ENCODE measurements around the gene CKAP4.
"Not testable (repeated sequence)": the region's sequence is repeated elsewhere in the genome, so short reads cannot be mapped to it uniquely, and the experiment has no call there.

CKAP4 gene, protein sequence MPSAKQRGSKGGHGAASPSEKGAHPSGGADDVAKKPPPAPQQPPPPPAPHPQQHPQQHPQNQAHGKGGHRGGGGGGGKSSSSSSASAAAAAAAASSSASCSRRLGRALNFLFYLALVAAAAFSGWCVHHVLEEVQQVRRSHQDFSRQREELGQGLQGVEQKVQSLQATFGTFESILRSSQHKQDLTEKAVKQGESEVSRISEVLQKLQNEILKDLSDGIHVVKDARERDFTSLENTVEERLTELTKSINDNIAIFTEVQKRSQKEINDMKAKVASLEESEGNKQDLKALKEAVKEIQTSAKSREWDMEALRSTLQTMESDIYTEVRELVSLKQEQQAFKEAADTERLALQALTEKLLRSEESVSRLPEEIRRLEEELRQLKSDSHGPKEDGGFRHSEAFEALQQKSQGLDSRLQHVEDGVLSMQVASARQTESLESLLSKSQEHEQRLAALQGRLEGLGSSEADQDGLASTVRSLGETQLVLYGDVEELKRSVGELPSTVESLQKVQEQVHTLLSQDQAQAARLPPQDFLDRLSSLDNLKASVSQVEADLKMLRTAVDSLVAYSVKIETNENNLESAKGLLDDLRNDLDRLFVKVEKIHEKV

DNA sequence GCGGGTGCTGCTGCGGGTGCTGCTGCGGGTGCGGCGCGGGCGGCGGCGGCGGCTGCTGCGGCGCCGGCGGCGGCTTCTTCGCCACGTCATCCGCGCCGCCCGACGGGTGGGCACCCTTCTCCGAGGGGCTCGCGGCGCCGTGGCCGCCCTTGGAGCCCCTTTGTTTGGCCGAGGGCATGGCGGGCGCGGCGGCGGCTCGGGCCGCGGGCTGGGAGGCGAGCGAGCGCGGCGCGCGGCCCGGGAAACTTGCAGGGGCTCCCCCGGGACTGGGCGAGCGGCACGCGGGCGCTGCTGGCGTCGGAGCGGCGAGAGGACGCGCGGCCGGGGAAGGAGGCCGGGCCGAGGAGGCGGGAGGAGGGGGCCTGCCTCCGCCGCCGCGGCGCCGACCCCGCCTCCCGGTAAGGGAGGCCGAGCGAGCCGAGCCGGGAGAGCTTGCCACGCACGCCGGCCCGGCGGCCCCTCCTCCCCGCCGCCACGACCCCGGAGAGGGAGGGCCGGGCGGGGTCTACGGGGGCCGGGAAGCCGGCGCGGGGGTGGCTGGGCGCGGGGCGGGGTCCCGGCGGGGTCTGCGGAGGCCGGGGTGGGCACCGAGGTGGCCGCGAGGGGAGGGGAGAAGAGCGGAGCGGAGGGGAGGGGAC lies at the start of gene CKAP4:
TSS of gene CKAP4 (minus strand) at position 347 of the 638 bp plus-strand sequence. CDS start at position 178, 169 bp downstream.
- DNase-seq: peak in 35 of 51 donors; percentile 25 to 77 (median 52)

DNA sequence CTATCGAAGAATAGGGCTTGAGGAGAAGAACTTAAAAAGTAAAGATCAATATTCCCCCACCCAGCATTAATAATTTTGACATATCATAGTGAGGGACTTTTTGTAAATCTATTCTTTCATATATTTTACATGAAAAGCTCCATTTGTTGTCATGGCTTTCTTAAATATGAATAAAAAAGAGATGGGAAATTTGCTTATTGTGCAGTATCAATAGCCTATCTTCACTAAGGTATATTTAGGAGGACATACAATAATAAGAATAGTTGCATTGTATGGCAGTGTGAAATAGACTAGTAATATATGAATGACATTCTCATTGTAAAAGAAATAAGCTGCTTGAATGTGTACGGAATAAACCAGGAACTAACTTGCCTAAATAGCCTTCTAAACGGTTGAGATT lies 49.3 kb upstream of the CKAP4 start:
- no peak for DNase-seq

DNA sequence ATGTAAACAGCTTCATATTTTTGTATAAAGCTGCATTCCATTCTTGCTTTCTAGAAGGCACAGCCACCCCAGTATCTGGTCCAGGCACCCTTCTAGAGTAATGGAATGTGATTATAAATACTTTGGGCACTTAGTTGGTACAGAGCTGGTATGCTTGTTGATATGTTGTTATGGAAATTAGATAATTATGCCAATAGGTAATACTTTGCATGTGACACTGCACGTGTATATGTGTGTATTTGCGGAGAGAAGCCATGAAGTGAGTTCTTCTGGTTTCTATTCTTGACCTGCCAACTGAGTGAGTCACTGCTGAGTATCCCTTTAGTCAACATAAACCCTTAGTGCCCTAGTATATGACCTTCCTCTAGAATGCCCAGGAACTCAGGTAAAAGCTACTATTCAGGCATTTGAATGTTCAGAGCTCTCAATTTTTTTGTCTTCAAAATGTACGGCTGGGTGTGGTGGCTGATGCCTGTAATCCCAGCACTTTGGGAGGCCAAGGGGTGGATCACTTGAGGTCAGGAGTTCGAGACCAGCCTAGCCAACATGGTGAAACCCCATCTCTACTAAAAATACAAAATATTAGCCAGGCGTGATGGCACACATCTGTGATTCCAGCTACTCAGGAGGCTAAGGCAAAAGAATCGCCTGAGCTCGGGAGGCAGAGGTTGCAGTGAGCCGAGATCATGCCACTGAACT lies 48.5 kb upstream of the CKAP4 start:
- DNase-seq: no peak

DNA sequence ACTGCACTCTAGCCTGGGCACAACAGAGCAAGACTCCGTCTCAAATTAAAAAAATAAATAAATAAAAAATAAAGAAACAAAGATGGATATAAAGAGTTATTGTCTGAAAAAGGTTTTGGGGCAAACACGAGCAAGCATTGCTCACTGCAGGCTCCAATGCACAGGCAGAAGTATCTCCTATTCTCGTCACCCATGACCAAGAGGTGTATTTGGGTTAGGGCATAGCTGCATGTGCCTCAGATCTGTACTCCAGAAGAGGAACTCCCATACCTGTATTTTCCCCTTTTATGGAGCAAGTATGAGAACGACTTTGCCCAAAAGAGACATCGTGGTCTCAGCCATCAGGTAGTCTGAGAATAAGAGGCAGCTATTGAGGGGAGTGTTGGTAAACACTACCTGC lies 44.5 kb upstream of the CKAP4 start:
- no peak for DNase-seq

DNA sequence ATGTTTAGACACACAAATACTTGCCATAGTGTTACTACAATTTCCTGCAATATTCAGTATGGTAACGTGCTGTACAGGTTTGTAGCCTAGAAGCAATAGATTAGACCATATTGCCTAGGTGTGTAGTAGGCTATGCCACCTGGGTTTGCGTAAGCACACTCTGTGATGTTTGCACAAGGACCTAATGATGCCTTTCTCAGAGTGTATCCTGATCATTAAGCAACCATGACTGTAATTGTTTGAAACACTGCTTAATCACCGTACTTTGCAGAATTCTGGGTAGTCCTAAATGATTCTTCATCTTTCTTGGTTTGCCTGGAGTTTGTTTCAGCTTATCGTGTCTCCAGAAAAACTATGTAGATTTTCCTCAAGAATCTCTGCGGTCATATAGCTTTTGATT lies 43.5 kb upstream of the CKAP4 start:
- DNase-seq: no peak

DNA sequence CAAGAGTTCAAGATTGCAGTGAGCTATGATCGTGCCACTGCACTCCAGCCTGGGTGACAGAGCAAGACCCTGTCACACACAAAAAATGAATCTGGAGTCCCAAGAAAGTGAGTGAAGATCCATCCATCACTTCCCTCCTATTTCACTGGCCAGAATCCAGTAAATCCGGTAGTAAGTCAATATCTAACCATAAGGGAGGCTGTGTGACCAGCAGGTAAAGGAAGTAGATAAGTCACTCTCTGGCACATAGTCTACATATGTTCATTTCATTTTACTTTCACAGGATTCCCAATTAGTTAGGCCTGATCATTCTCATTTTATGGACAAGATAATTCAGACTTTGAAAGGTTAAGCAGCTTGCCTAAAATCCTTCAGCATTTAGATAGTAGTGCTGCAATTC lies 42.8 kb upstream of the CKAP4 start:
- no peak for DNase-seq

DNA sequence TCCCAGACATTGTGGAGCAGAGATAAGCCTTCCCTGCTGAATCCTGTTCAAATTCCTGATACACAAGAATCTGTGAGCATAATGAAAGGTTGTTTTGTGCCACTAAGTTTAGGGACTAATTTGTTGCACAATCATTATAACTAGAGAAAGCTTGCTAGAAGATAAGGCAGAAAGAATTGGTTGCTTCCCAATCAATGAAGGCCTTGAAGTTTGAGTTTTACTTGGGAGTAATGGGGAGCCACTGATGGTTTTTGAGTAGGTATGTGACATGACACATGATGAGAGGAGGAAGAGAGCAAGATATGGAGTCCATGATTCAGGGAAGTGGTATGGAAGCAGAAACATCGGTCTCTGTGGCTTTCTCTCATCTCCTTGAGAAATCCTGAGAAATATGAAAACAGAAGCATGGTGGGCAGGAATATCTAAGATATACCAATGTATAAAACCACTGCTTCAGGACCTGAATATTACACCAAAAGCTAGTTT lies 41.4 kb upstream of the CKAP4 start:
- DNase-seq: no peak

DNA sequence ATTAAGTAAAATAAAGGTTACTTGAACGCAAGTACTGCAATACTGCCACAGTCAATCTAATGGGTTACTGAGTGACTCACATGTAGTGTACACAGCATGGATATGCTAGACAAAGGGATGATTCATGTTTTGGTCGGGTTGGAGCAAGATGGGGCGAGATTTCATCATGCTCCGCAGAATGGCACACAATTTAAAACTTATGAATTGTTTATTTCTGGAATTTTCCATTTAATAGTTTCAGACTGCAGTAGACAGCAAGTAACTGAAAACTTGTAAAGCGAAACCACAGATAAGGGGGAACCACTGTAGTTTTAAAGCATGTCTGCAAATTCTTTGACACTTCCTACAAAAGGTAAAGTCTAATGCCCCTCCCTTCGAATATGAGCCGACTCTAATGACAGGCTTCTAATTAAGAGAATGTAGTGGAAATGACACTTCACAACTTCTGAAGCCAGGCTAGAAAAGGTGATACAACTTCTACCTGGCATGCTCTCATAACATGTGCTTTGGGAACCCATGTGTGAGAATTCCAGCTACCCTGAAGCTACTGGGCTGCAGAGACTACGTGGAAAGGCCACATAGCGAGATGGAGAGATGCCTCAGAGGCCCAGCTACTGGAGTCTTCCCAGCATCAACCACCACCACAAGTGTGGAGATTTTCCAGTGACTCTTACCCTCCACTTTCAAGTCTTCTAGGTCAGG lies 40.8 kb upstream of the CKAP4 start:
- DNase-seq: peak in 1 of 51 donors; percentile 6

DNA sequence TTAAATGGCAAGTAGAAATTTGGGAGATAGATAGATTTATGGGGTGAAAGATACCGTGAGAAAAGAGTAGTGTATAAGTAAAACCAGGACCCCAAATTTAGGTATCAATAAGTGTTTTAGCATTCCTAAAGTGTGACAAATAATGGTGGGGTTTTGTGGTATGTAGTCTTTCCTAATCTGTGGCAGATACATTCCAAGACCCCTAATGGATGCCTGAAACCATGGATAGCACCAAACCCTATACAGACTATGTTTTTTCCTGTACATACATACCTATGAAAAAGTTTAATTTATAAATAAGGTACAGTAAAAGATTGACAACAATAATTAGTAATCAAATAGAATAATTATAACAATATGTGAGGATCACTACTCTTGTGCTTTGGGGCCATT lies 40.3 kb upstream of the CKAP4 start:
- DNase-seq: no peak

DNA sequence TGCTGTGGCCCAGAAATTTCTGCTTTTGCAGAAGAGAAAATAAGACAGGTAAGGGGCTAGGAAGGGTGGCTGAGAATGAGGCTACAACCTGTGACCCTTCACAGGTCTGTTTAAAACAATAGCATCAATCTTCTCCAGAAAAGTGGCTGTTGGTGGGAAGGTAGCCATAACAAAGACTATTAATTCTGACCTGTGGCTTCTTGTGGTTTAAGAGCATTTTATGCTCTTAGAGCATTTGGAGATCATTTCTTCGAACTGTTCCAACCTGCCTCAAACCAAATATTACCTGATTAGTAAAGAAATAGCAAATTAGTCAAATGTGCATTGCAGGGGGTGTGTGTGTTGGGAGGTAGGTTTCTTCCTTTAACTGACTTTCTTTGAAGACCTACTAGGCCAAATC lies 39.5 kb upstream of the CKAP4 start:
- no peak for DNase-seq

DNA sequence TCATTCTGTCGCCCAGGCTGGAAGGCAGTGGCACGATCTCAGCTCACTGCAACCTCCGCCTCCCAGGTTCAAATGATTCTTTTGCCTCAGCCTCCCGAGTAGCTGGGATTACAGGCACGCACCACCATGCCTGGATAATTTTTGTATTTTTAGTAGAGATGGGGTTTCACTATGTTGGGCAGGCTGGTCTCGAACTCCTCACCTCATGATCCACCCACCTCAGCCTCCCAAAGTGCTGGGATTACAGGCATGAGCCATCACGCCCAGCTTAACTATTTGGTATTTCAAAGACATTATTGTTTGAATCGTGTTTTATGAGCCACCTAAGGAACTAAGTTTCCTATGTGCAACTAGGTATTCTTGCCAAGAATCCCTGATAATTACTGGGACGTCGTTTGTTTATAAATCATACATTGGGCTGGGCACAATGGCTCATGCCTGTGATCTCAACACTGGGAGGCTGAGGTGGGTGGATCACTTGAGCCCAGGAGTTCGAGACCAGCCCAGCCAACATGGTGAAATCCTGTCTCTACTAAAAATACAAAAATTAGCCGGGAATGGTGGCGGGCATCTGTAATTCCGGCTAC lies 38.8 kb upstream of the CKAP4 start:
- DNase-seq: not testable (repeated sequence)

DNA sequence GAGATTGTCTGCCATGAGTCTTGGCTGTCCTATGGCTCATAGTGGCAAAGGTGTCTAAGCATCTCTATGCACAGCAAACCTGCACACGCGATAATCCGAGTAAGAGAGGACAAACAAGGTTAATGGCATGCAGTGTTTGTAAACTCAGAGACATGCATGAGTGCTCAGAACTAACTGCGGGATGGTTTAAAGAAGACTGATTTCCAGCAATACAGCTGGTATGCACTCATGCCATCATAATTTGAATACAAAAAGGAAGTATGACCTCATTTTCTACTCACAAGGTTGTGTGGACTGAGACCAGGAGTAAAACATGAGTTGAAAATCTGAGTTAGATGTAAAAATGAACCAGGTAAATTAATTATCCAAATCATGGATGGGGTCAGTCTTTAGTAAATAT lies 38.2 kb upstream of the CKAP4 start:
- no peak for DNase-seq

DNA sequence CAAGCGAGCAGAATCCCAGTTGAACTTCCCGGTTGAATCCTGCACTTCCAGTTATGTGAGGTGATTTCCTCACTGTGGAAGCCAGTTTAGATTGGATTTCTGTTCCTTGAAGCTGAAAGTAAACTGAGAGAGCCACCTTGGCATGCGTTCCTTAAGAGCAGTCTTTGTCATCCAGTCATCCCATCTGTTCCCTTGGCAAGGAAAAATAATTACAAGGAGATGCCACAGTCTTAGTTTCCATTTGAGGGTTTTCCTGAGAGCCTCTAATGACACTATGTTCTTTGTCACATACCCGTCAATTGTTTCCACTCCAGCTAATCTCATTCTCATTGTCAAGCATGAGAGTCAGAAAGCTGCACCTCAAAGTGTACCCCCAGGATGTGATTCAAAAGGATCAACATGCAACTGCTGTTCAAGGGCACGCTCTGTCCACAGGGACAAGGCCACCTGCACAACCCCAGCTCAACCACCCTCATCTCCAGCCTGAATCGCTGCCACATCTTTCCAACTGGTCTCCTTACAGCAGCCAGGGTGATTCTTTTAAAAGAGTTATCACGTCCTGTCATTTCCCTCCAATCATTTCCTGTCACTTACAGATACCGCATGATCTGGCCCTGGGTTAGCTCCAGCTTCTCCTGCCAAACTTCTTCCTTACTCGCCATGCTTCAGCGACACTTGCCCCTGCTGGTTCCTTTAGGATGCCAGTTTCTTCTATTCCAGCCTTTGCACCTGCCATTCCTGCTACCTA lies 36.7 kb upstream of the CKAP4 start:
- no peak for DNase-seq

DNA sequence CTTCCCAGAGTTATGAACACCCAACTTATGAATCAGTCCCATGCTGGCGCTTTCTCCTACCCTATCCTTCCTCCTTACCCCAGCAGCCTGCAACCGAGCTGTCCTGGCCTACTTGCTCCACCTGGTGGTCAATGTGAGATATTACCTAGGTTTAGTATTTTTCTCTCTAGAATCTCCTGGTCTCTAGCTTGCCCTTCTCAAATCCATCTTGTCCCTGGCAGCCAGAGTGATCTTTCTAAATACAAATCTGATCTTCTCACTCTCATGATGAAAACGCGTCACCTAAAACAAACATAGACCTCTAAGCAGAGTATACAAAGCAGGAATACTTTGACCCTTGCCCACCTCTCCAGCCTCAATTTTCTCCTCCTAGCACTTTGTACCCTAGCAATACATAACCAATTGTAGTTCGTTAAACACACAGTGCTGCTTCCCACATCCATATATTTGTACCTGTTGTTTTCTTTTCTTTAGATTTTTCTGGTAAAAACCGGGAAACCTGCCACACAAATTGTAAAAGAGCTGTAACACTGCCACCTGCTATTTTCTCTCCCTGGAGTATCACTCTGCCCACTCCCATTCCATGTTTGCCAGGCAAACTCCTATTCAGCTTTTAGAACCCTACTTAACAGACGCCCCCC lies 34.8 kb upstream of the CKAP4 start:
- peak in 1 of 51 donors; percentile 18 for DNase-seq

DNA sequence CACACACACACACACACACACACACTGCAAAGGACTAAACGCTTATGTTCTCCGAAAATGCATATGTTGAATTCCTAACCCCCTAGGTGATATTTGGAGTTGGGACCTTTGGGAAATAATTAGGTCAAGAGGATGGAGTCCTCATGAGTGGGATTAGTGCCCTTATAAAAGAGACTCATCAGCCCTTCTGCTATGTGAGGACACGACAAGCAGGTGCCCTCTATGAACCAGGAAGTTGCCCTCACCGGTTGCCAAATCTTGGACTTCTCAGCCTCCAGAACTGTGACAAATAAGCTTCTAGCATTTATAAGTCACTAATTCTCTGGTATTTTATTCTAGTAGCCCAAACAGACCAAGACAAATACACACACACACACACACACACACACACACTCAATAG lies 34.0 kb upstream of the CKAP4 start:
- no peak for DNase-seq

DNA sequence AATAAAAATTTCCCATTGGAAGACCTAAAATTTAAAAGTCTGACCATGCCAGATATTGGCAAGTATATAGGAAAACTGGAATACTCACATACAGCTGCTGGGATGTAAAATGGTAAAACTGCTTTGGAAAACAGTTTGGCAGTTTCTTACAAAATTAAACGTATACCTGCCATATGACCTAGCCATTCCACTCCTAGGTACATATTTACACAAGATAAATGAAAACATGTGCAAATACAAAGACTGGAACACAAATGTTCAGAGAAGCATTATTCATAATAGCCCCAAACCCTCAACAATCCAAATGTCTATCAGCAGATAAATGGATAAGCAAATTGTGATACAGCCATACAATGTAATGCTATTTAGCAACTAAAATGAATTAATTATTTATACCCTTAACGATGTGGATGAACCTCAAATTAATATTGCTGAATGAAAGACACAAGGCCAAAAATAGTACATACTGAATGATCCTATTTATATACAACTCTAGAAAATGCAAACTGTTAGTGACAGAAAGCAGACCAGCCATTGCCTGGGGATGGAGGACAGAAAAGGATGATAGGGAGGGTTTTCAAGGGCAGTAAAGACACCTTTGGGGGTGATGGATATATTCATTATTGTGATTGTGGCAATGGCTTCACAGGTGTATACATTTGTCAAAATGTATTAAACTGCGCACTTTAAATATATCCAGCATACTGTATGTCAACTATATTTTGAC lies 33.4 kb upstream of the CKAP4 start:
- DNase-seq: no peak

DNA sequence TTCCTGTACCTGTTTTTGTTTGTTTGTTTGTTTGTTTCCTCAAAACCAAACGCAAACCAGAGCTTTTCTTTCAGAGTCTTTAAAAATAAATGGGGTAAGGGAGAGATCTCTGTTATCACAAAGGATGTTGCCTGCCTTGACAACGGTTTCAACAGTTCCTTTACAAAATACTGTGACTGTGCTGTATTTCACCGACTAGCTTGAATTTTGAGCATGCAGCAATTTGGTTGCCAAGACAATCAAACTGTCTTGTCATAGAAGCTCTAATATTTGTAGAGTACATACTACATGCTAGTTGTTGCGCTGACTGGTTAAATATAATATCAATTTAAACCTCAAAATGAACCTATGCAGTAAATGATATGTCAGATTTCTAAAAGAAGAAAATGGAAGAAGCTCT lies 32.3 kb upstream of the CKAP4 start:
- DNase-seq: peak in 1 of 51 donors; percentile 5

DNA sequence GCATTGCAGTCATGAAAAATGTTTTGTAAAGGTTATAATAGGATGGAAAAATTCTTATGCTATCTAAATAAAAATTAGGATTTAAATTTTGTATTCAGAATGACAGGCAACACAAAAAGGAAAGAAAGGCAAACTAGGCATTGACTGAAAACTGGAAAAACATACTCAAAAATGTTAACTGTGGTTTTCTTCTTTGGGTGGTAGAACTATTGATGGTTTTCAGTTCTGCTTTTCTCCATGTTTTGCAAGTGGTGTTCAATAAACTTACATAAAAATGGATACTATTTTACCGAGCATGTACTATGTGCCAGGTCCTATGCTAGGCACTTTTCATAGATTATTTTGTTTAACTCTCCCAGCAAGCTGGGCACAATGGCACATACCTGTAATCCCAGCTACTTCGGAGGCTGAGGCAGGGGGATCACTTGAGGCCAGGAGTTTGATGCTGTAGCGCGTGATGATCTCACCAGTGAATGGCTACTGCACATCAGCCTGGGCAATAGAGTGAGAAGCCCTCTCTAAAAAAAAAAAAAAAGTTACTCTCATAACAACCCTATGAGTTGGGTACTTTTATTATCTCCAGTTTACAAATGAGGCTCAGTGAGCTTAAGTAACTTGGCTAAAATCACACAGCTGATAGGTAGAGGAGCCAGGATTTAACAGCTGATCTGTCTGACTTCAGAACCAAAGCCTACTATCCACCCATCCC lies 28.4 kb upstream of the CKAP4 start:
- DNase-seq: no peak

Measured in hypothalamus (tissue), 51 donors.